ENCODE results near the gene ZNF221. TPM values are rescaled to one million over a fixed set of nuclear protein-coding genes. Genes with fewer than 3 reads are reported as not detected.

ZNF221 gene
- total and polyA plus RNA-seq, 2 donors (not counting 1 experiment from before 2014, with no cell fraction given) = 0.63 to 7.0 TPM

DNA sequence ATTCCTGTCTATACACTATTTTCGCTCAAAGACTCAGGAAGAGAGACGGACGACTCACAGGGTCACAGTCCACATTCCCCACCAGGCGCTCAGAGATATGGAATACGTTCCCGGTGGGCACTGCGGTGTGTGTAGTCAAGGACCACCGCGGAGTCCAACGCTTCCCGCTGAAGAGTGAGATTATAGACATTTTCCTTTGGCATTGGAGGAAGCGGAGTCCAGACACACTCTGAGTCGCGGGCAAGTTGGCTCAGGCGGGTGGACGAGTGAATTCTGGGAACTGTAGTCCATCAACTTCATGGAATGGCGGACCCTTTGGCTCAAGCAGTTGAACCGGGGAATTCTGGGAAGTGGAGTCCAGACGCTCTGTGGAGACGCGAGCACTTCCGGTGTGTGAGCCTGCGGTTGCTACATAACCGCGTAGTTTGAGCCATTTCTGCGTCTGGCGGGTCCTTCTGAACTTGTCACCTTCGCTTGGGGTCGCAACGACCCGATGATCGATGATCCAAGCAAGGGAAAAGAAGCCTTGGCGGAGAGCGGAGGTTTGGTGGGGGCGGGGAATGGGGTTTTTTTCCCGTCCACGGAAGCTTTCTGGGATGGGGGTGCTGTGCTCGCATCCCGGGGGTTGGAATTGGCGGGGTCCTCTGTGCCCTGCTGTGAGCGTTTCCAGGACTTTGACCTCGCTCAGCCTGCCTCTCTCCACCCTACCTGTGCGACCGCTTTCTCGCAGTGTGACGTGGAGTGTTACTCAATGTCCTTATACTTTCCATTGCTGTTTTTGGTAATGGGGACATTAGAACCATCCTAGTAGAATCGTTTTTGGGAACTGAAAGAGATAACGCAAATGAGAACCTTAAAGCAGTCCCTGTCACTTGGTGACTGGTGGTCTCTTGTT is 51.8 kb downstream of the ZNF221 start, which contains the start of gene ZNF230:
TSS of gene ZNF230 (plus strand) at position 392 of the 895 bp plus-strand sequence. CDS start 4,122 bp downstream, outside the sequence.
- Mint-ChIP-seq H3K9me3 (ENCODE audit: insufficient read depth) (peaks cover 18% of the 10 kb centered on the region), H3K4me3 (peak within 1 kb of the TSS; percentile 99), H3K4me1 (peaks cover 19% of the 10 kb centered on the region), H3K27me3 (no peaks in the 10 kb centered on the region), H3K27ac (peak within 1 kb of the TSS; percentile 95)
- no peaks in the 10 kb centered on the region for H3K27me3 ChIP-seq (replicated peaks in 1 of 4; ENCODE audit: control extremely low read depth in 1 of 4, control insufficient read depth in 3 of 4, insufficient read depth in 4 of 4, low read length in 3 of 4)
- peak within 1 kb of the TSS; percentile 75 to 96 (median 89) for H3K4me3 ChIP-seq (ENCODE audit: control extremely low read depth in 1 of 5, extremely low read depth in 1 of 5, insufficient read depth in 1 of 5, low read depth in 2 of 5, low read length in 4 of 5)
- CTCF ChIA-PET = interaction anchor here (0.5 to 1.4 kb wide), 3 partner anchors 93 to 362 kb away, joined by 3 to 5 read pairs (median 4); no protein-coding TSS in a partner anchor
- POLR2A ChIA-PET = interaction anchor here (0.5 to 1.0 kb wide), 2 partner anchors 23 to 759 kb away, joined by 3 to 5 read pairs; no protein-coding TSS in a partner anchor
- intact Hi-C loops (cut with micrococcal nuclease) = loop anchor here (1.0 to 5.0 kb wide), 13 partner anchors 20 to 497 kb away; partner anchors contain the start of genes ZNF180, ZNF221, ZNF222 and ZNF224
- ATAC-seq (ENCODE audit: low read depth) (peak; percentile 95), DNase-seq (peak; percentile 92)
- peaks cover 13 to 14% of the 10 kb centered on the region in 2 donors for H3K4me1 ChIP-seq (ENCODE audit: control insufficient read depth in 2 of 2, insufficient read depth in 2 of 2, low read length in 2 of 2)
- peaks cover 2 to 14% of the 10 kb centered on the region in 2 experiments for H3K36me3 ChIP-seq (replicated peaks in 1 of 2; ENCODE audit: control extremely low read depth in 1 of 2, control insufficient read depth in 1 of 2, extremely low read depth in 1 of 2, insufficient read depth in 2 of 2, low read length in 1 of 2)
- no peak for TF ChIP-seq CTCF (IDR thresholded peaks at IDR 0.05)
- TF ChIP-seq EZH2 (IDR thresholded peaks at IDR 0.05; ENCODE audit: borderline replicate concordance, insufficient read depth, low read depth, low read length, poor library complexity, severe bottlenecking) = no peak
- peak within 1 kb of the TSS; percentile 67 to 78 for H3K27ac ChIP-seq (ENCODE audit: low read length in 2 of 2)
- H3K79me2 ChIP-seq (ENCODE audit: control insufficient read depth, insufficient read depth, low read length) = peaks cover 23% of the 10 kb centered on the region
- peak within 1 kb of the TSS; percentile 93 for H3K9ac ChIP-seq (ENCODE audit: low read length)
- WGBS (ENCODE audit: insufficient coverage) = under 1% methylated on average over 35 of the region's 48 CpGs
- H3K4me2 ChIP-seq (replicated peaks; ENCODE audit: low read depth, low read length, poor library complexity, severe bottlenecking) = peak within 1 kb of the TSS; percentile 92
- no peaks in the 10 kb centered on the region for H4K20me1 ChIP-seq (ENCODE audit: control insufficient read depth, insufficient read depth, low read length, poor library complexity, severe bottlenecking)
- peaks cover 4 to 21% (median 8%) of the 10 kb centered on the region in 3 donors for H3K9me3 ChIP-seq (ENCODE audit: control extremely low read depth in 1 of 3, control insufficient read depth in 2 of 3, insufficient read depth in 1 of 3, low read length in 2 of 3)
- peak within 1 kb of the TSS; percentile 100 for H2AFZ ChIP-seq (ENCODE audit: insufficient read depth, low read depth, low read length, poor library complexity, severe bottlenecking)
